HS-27A (cell line): ENCODE data around the gene LILRB4.
"Not testable (repeated sequence)": the region's sequence is repeated elsewhere in the genome, so short reads cannot be mapped to it uniquely, and the experiment has no call there.

Experiments
- DNase-seq: peaks from one replicate; pipeline ENCODE4 v3.0.0-alpha.2; 2012; ENCODE audit warnings: low read depth, missing footprints

LILRB4 gene

GRCh38 chr19:54662730-54663129 lies at the start of gene LILRB4:
TSS of gene LILRB4 (plus strand) at chr19:54662985. CDS start at chr19:54663034, 49 bp downstream.
- DNase-seq = no peak

DNA sequence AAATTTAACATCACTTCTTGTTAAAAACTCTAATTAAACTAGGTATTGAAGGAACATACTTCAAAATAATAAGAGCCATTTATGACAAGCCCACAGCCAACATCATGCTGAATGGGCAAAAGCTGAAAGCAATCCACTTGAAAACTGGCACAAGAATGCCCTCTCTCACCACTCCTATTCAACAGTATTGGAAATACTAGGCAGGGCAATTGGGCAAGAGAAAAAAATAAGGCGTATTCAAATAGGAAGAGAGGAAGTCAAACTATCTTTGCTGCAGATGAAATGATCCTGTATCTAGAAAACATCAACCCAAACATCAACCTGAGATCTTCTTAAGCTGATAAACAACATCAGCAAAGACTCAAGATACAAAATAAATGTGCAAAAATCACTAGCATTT lies 48.1 kb upstream of the LILRB4 start:
- no peak for DNase-seq

DNA sequence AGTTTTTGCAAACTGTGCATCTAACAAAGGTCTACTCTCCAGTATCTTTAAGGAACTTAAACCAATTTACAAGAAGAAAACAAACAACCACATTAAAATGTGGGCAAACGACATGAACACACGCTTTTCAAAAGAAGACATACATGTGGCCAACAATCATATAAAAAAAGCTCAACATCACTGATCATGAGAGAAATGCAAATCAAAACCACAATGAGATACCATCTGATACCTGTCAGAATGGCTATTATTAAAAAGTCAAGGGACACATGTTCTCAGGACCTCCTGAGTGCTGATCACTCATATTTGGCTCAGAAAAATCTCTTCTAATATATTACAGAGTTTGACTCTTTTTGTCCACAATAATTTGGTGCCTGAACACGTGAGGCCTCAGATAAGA lies 46.7 kb upstream of the LILRB4 start:
- DNase-seq = no peak

DNA sequence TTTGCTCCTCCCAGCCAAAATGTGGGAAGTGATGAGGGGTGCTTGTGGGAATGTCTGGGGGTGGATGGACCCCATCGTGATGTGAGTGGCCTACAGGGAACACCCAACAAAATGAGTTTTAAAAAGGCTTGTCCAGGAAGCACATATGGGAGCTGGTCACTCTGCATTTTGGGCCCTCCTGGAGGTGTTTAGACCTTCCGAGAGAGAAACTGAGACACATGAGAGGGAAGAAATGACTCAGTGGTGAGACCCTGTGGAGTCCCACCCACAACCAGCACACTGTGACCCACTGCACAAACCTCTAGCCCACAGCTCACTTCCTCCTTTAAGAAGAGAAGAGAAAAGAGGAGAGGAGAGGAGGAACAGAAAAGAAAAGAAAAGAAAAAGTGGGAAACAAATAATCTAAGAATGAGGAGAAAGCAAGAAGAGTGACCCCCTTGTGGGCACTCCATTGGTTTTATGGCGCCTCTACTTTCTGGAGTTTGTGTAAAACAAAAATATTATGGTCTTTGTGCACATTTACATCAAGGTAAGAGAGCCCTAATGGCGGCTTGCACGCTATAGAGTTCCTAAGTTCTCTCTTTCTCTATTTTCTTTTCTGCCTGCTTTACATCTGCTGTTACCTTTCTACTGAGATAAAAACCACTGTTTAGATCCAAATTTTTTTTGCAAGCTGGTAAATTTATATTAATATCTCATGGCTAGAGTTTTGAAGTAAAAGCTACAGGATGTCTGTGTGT lies 45.8 kb upstream of the LILRB4 start:
- no peak for DNase-seq

GRCh38 chr19:54620464-54620863 lies 42.3 kb upstream of the LILRB4 start:
- DNase-seq = no peak

GRCh38 chr19:54622431-54622830 lies 40.4 kb upstream of the LILRB4 start:
- DNase-seq = no peak

DNA sequence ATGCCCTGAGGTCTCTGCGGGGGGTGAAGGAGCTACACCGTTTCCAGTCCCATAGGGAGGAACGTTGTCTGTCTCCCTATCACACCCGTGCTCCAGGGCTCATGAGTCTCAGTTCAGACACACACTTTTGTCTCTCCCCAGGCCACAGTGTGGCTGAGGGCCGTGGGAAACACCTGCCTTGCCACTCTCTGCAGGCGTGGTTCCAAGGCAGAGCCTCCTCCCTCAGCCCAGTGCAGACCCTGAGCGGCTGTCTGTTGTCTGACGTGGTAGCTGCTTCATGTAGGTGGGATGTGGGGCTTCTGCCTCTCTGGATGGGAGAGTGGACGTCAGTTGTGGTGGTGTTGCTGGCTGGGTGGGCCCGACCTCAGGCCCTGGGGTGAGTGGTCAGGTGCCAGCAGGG lies 38.6 kb upstream of the LILRB4 start:
- not testable (repeated sequence) for DNase-seq

DNA sequence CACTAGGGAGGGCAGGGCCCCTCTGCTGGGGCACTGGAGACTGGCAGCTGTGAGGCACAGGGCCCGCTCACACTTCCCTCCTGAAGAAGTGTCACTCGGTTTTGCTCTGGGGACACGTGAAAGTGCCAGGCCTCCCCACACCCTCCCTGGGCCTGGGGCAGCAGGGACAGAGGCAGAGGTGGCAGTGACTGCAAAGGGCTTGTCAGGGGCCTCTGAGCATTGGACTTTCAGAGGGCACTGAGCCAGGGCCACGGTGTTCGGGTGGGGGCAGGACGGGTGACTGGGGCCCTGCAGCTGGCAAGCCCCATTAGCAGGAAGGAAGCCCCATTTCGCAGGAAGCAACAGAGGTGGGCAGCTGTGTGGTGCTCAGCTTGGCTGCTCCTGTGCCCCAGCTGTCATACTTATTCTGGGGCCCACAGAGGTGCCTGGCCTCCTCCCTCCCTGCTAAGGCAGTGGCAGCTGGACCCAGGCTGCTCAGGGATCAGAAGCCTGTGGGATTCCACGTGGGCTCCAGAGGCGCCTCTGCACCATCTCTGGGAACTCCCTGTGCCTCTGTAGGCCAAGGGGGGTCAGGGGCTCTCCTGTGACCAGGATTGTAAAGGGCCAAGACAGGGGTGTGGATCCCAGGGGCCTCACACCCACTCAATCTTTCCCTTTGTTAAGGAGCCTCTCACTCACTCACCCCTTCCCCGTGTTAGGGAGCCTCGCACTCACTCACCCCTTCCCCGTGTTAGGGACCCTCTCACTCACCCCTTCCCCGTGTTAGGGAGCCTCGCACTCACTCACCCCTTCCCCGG lies 37.7 kb upstream of the LILRB4 start:
- DNase-seq = not testable (repeated sequence)

DNA sequence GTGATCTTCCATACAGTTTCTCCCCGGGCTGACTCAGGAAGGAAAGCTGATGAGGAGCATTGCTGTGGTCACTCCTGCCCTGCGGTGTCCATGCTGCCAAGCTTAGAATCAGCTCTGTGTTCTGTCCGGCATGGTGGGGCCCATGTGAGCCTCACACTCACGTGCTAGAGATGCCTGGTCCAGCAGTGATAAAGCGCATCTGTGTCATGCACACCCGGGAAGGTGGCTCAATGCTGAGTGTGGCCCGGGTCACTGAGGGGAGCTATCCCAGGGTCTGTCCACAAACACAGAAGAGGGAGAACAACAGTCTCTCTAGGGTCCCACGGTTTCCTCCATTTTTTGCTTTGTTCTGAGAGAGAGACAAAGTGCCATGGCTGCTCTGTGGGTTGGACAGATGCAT lies 36.0 kb upstream of the LILRB4 start:
- DNase-seq = no peak

GRCh38 chr19:54627912-54628311 lies 34.9 kb upstream of the LILRB4 start:
- not testable (repeated sequence) for DNase-seq

DNA sequence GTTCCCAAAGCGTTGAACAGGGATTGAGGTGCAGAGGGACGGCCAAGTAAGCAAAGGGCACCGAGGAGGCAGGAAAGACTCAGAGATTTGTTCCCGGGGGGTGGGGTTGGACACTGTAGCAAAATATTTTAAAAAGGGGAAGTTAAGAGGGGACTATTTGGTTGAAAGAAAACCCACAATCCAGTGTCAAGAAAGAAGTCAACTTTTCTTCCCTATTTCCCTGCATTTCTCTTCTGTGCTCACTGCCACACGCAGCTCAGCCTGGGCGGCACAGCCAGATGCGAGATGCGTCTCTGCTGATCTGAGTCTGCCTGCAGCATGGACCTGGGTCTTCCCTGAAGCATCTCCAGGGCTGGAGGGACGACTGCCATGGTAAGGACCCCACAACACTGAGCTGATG lies 32.5 kb upstream of the LILRB4 start, which contains the start of gene LILRB1:
Gene LILRB1, plus strand, starts transcription at position 223 of the 400 bp plus-strand sequence. CDS start 590 bp downstream, outside the sequence.
- DNase-seq = not testable (repeated sequence)

DNA sequence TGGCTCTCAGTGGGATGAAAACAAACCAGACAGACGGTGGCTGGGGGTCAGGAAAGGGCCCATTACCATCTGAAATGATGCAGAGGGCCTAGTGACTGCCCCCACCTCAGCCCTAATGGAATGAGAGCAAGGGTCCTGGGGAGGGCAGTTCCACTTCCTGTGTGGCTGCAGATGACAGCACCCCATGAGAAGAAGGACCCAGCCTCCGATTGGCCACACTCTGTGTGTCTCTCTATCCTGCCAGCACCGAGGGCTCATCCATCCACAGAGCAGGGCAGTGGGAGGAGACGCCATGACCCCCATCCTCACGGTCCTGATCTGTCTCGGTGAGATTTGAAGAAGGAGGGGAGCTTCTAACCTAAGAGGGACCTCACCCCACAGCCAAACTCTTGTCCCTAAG lies 32.0 kb upstream of the LILRB4 start:
- DNase-seq = no peak

DNA sequence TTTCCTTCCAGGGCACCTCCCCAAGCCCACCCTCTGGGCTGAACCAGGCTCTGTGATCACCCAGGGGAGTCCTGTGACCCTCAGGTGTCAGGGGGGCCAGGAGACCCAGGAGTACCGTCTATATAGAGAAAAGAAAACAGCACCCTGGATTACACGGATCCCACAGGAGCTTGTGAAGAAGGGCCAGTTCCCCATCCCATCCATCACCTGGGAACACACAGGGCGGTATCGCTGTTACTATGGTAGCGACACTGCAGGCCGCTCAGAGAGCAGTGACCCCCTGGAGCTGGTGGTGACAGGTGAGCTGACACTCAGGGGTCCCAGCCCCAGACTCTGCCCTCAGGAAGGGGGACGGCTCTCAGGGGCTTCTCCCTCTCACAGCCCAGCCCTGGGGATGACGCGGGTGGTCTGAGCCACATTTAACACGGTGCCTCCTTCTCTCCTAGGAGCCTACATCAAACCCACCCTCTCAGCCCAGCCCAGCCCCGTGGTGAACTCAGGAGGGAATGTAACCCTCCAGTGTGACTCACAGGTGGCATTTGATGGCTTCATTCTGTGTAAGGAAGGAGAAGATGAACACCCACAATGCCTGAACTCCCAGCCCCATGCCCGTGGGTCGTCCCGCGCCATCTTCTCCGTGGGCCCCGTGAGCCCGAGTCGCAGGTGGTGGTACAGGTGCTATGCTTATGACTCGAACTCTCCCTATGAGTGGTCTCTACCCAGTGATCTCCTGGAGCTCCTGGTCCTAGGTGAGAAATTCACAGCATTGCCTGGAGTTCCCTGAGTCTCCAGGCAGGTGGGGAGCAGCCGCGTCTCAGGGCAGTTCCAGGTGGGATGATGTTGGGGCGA lies 31.1 kb upstream of the LILRB4 start:
- not testable (repeated sequence) for DNase-seq

GRCh38 chr19:54632517-54632916 lies 30.3 kb upstream of the LILRB4 start:
- DNase-seq = not testable (repeated sequence)

GRCh38 chr19:54633401-54633800 lies 29.4 kb upstream of the LILRB4 start:
- no peak for DNase-seq

DNA sequence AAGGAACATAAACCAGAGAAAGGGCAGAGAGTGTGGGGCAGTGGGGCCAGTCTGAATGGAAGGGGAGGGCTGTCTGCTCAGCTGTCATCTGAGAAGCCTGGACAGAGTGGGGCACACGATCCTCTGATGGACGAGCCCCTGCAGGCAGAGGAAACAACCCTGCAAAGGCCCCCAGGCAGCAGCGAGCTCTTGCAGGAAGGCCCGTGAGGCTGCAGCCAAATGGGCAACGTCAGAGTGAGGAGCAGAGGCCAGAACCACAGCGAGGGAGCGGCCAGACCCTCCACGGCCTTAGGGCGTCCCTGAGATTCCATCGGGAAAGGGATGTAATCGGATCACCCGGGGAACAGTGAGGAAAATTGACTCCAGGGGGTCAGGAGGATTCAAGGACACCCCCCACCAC lies 26.7 kb upstream of the LILRB4 start:
- not testable (repeated sequence) for DNase-seq

GRCh38 chr19:54638683-54639082 lies 24.1 kb upstream of the LILRB4 start:
- DNase-seq = no peak

DNA sequence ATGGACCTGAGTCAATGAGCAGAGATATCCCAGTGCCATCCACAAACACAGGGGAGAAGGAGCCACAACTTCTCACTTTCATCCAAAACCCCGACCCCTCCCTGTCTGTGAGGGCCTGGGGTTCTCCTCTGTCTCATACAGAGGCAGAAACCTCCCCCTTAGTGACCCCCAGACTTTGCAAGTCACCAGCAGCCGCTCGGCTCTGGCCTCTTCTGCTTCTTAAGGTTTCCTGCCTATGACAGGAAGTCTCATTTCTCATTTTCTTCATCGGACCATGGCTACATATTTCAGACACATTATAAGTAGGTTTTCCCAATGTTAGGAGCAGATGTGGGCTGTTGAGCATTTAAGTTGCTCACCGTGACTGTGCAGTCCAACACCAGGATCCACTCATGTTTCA lies 19.8 kb upstream of the LILRB4 start:
- not testable (repeated sequence) for DNase-seq

DNA sequence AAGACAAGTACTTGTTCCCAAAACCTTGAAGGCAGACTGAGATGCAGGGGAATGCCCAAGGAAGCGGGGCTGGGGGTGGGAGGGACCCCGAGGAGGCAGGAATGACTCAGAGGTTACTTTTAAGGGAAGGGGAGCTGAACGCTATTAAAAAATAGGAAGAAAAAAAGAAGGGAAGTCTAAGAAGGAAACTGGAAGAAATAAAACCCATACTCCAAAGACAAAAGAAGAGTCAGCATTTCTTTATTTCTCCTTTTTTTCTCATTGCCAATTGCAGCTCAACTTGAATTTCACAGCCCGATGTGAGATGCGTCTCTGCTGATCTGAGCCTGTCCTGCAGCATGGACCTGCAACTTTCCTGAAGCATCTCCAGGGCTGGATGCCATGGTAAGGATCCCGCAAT lies 19.2 kb upstream of the LILRB4 start:
- not testable (repeated sequence) for DNase-seq

DNA sequence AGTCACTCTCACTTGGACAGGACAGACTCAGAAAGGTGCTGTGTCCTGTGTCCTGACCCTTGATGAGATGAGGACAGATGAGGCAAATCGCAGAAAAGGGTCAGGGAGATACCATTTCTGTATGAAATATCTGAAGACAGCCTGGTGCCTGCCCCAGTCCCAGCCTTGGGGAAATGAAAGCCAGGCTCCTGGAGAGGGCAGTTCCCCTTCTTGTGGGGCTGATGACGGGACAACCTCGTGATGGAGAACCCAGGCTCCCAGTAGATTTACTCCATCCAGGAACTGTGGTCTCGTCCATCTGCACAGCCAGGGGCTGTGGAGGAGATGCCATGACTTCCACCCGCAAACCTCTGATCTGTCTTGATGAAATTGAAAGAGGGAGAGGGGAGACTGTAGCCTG lies 18.7 kb upstream of the LILRB4 start:
- no peak for DNase-seq

- DNase-seq = no peak
These were observed 16.4 kb upstream of the LILRB4 start for GRCh38 chr19:54646331-54646841.

GRCh38 chr19:54648129-54648528 lies 14.7 kb upstream of the LILRB4 start:
- no peak for DNase-seq
